ENCODE results near the gene TAF10. TPM values are rescaled to one million over a fixed set of nuclear protein-coding genes. Genes with fewer than 3 reads are reported as not detected.

Gene TAF10
- total RNA-seq, 1 donor from 2014 or later: 89.4 TPM

DNA sequence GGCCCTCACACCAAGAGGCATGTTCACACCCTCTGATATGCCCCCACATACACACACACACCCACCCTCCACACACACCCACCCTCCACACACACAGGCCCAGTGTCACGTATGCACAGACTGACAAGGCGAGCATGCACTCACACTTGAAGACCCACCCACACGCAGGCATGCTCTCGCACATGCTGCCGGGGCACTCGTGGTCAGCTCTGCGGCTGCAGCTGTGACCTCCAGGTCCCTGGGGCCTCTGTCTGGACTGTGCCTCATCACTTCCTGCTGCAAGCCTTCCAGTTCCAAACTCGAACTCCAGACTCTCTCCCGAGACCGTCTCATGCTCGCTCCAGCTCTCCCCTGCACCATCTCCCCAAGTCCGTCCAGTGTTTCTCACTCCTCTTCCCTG, 34.1 kb upstream of the TAF10 start:
- intact Hi-C loops (cut with micrococcal nuclease): no loop called here
- peak; percentile 85 for ATAC-seq
- peak; percentile 89 for DNase-seq

DNA sequence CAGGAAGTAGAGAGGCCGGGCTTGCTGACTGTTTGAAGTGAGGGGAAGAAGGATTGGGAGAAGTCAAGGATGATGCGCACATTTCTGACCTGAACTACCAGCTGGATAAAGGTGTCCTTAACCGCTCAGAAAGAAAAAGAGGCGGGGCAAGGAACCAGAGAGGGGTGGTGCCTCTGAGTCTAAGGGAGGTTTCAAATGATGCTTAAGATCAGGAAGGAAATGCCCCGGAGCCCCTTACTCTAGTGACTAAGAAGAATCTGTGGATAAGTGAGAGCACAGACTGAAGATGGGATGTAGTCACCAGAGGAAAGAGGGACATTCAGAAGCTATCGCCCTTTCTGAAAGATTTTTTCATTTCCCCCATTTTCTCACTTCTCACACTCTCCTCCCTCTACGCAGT, 30.9 kb upstream of the TAF10 start:
- intact Hi-C loops (cut with micrococcal nuclease): no loop called here
- DNase-seq: no peak
- ATAC-seq: no peak

DNA sequence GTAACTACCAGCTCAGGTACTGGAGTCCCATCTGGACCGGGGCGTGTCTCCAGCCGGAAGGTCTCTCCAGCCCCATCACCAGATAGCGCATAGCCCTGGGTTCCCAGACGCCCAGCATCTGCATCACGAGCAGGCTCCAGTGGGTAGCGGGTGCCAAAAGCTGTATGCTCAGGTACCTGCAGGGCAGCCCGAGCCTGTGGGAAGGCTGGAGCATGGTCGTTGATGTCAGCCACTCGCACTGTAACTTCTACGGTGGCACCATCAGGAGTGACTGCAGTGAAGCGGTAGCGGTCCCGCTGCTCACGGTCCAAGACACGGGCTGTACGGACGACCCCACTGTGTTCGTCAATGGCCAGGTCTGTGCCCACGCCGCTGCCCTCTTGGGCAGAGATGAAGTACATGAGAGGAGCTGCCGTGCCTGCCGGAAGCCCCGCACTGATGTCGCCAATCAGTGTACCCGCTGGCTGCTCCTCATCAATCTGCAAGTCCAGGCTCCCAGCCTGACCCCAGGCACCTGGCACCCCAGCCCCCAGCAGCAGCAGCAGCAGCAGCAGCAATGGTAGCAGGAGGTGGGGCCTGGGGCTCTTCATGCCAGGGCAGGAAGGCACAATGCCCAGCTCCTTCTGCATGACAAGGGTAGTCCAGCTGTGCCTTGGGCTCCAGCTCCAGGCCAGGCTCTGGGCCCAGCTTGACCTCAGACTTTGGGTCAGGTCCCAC, 29.1 kb upstream of the TAF10 start:
- intact Hi-C loops (cut with micrococcal nuclease): no loop called here
- peak; percentile 37 for DNase-seq
- no peak for ATAC-seq

DNA sequence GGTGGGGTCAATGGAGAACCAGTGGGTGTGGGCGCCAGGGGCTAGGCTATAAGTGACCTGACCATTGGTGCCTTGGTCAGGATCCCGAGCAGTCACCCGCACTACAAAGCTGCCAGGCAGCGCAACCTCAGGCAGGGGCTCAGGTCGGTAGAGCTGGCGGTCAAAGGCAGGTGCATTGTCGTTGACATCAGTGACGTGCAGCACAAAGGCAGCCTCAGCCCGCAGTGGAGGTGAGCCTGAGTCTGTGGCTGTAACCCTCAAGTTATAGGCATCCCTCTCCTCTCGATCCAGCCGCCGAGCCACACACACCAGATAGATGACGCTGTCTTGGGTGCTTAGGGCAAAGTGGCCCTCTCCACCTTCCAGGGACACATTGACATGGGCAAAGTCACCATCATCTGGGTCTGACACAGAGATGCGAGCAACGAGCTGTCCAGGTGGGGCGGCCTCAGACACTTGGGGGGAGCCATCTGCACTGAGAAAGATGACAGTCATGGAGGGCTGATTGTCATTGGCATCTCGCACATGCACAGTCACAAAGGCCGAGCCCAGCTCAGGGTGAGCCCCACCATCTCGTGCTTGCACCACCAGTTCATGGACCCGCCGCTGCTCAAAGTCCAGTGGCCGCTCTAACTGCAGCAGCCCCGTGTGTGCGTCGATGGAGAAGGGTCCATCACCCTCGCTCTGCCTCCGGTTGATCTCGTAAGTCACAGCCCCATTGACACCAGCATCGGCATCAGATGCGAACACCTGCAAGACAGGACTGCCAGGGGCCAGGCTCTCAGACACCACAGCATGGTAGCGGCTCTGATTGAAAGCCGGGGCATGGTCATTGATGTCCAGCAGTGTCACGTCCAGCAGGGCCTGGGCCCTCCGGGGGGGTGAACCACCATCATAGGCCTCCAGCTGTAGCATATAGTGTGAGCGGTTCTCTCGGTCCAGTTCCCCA, 28.3 kb upstream of the TAF10 start:
- DNase-seq: peak; percentile 31
- intact Hi-C loops (cut with micrococcal nuclease): no loop called here
- no peak for ATAC-seq

DNA sequence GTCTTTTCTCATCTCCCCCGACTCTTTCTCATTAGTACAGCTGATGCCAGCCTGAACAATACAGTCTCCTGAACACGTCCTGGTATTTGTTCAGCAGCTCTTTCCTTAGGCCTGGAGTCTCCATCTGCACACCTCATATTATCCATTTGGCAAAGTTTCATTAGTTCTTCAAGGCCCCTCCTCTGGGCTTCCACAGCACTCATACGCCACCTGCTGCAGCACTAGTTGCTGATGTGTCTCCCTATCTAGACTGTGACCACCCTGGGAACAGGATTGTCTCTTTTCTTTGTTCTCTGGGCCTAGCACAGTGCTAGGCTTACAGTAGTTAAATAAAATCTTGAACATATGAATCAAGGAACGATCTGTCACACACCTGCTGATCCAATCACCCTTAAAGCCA, 26.4 kb upstream of the TAF10 start:
- intact Hi-C loops (cut with micrococcal nuclease): no loop called here
- DNase-seq: no peak
- ATAC-seq: no peak

DNA sequence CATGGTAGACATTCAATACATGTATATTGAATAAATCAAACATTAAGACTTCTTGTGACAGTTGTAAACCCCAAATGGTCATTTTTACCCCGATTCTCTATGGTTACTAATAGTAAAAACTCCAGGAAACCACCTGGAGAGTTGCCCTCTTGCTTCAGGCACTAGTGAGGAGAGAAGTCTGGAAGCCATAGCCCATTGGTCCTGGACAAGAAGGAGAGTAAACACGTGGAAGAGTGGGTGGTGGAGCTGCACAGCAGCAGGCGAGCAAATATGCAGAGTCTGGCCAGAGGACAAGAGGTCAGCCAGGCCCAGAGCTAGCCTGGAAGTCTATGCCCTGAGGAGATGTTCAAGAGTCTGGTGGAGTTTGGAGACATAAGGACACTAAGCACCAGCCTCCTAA, 25.9 kb upstream of the TAF10 start:
- DNase-seq (peak; percentile 58), ATAC-seq (peak; percentile 74)
- intact Hi-C loops (cut with micrococcal nuclease): no loop called here

DNA sequence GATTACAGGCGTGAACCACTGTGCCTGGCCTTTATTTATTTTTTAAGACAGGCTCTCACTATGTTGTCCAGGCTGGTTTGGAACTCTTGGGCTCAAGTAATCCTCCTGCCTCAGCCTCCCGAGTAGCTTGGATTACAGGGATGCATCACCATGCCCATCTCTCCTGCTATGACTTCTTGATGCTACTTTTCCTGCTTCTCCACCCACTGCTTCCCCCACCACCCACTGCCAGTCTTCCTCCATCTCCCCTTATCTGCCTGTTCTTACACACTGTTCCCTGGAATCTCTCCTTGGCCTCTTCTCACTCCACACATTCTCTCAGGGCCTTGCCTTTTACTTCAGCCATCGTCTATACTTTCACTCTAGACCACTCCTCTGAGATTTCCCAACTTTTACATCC, 24.5 kb upstream of the TAF10 start:
- intact Hi-C loops (cut with micrococcal nuclease): no loop called here
- DNase-seq: no peak
- no peak for ATAC-seq

DNA sequence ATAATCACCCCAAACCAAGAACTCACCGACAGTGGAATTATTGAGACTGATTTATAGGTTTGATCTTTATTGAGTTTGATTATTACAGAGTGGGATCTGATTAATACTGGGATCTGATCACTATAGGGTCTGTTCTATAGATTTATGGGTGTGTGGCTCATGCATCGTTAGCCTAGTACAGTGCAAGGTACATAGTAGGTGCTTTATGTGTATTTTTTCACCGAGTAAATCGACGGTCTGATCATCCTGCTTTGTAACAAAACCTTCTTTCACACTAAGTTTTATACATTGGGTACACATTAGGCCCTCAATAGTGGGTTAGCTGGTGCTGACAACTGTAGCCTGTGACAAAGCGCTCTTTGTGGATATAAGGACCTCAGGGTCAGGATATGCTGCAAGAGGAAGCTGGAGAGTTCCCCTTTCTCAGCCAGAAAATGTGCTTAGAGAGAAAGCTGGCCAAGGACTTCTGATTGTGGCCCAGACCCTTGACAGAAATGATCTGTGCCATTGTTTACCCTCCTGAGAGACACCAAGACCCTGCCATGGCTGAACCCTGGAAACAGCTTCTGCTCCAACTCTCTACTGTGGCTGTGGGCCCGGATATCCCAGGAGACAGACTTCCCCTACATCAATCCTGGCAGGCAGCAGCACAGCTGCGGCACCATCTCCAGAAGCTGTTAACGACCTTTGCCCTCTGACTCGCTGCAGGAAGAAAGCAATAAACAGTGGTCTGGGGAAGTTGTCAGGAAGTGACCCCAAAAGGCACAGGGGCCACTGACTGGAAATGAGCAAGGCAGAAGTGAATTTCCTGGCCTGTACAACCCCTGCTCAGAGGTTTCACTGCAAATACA, 23.3 kb upstream of the TAF10 start:
- DNase-seq (peak; percentile 76), ATAC-seq (peak; percentile 70)
- intact Hi-C loops (cut with micrococcal nuclease): no loop called here

DNA sequence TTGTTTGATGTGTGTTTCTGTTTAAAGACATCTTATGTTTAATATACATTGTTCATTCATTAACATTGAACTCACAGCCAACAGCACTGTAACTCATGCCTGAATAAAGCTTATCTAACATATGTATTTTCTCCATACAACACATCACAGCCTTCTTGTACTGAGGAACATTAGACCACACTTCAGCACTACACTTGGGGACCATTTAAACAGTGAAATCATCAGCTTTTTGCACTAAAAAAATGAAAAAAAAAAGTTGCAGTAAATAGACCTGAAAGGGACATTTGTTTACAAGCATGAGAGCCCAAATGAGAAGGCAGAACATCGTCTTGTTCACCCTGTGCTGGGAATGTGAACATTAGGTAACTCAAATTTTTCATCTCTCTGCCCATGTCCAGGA, 22.5 kb upstream of the TAF10 start:
- DNase-seq (no peak), ATAC-seq (no peak)
- intact Hi-C loops (cut with micrococcal nuclease): no loop called here

DNA sequence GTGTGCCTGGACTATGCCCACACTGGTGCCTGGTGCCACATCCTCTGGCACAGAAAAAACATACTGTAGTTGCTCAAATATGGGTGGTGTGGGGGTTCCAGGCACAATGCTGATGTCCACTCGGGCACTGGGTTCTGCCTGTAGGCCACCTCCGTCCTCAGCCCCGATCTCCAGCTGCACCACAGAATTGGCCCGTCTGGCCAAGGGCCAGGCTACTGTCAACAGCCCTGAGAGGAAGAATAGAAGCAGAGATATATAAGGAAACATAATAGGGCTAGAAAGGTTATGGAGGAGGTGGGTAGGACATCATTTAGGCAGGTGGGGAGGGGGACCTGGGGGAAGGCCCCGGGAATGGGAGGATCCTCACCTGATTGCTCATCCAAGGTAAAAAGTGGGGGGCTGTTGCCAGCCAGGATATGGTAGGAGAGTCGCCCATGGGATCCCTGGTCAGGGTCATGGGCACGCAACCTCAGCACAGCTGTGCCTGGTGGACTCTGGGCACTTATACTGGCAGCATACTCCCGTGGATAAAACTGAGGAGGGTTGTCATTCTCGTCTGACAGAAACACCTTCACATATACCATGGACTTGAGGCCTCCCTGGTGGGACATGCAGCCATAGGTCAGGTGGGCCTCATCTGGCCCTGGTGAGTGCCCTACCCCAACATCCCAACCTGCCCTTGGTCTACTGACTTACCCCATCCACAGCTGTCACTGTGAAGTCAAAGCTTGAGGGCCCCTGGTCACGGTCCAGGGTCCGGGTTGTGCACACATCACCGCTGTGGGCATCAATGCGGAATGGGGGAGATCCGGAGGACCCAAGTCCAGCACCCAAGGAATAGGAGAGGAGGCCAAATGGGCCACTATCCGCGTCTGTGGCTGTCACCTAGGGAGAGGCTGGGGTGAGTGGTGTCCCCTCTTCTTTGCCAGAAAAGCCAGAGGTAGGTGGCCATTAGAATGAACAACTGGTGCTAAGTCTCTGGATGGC, 21.7 kb upstream of the TAF10 start:
- intact Hi-C loops (cut with micrococcal nuclease): no loop called here
- DNase-seq (peak; percentile 86), ATAC-seq (peak; percentile 59)

DNA sequence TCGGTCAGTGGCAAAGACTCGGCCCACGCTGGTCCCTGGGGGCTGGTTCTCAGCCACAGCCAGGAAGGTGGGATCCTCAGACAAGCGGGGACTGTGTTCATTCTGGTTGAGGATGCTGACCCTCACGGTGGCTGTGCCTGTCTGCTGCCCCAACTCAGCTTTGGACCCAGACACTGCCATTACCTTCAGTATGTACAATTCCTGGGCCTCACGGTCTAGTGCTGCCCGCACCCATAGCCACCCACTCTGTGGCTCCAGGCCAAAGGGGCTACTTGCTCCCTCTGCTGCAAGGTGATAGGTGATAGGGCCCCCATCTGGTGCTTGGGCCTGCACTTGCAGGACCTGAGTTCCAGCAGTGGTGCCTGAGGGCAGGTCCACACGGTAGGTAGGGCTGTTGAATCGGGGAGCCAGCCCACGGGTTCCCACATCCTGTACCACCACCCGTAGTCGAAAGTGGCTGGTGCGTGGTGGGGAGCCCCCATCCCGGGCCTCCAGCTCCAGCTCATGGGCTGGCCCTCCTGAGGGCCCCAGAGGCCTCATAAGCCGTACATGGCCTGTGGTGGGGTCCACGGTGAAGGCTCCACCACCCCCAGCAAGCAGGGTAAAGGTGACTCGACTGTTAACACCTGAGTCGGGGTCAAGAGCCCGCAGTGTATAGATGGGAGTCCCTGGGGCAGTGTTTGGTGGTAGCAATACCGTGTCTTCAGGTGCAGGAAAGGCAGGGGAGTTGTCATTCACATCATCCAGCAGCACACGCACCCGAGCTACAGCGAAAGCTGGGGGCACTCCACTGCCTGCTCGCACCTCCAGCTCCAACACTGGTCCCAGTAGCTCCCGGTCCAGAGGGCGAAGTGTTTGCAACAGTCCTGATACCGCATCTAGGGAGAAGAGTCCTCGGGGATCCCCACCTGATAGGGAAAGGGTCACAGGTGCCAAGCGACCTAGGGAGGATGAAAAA, 20.4 kb upstream of the TAF10 start:
- DNase-seq (no peak), ATAC-seq (no peak)
- intact Hi-C loops (cut with micrococcal nuclease): no loop called here

DNA sequence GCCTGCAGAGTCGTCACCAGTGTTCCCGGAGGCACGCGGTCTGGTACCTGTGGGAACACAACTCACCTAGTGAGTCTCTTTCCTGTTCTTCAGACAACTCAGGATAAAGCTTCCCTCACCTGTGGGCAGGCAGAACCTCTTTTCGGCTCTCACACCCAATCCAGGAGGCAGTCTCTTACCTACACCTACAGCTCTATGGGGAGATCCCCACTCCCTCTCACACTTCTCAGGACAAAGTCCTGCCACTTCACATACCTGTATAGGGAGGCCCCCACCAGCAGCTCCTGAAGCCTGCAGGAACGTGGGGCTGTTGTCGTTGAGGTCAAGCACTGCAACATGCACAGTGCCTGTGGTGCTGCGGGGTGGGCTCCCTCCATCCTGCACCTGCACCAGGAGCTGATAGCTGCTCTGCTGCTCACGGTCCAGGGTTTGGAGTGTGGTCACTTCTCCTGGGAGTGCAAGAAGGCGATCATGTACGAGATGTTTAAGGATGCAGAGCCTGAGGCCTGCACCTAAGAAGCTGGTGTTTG, 19.4 kb upstream of the TAF10 start:
- DNase-seq (no peak), ATAC-seq (no peak)
- intact Hi-C loops (cut with micrococcal nuclease): no loop called here

DNA sequence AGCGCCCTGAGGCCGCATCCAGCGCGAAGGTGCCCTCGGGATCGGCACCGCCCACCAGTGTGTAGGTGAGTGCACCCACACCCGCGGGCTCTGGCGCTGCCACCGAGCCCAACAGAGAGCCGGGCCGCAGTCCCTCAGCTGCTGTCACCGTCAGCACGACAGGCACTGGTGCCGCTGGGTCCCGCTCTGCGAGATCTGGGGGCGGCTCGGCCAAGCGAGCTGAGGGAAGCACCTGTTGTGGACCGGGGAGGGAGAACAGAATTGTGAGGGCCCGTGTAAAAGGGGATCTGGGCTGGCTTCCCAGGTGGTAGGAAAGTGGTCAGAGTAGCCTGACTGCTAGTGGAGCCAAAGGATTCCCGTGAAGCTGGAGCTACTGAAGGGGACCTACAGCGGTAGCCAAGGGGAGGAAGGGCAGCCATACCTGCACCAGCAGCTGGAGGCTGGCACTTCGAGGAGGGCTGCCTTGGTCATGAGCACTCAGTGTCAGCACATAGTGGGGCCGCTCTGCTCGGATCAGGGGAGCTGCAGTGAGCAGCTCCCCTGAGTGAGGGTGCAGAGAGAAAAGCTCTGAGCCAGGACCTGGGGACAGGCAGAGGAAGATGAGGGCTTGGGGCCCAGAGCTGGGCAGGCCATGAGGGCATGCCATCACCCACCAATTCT, 18.7 kb upstream of the TAF10 start:
- ATAC-seq (no peak), DNase-seq (no peak)
- intact Hi-C loops (cut with micrococcal nuclease): no loop called here

DNA sequence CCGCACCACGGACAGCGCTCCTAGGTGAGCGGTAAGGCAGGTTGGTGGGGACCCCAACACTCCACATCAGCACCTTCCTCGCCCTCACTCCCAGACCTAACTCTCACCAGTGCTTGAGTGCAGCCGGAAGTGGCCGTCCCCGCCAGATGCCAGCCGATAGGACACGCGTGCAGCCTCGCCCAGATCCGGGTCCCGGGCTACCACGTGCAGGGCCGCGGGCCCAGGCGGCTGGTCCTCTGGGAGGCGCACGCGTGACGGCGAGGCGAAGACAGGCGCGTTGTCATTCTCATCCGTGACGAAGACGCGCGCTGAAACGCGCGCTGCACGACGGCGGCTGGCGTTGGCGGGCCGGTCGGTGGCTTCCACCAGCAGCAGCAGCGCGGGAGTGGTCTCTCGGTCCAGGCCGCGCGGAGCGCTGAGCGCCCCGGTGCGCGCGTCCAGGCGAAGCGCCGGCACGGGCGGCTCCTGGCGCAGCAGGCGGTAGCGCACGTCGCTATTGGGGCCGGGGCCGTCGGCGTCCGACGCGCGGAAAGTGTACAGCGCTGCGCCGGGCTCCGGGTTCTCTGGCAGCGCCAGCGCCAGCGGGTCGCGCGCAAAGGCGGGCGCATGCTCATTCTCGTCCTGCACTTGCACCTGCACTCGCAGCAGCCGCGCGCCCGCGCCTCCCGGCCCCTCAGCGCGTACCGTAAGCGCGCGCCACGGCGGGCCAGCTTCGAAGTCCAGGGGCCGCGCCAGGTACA, 18.0 kb upstream of the TAF10 start:
- ATAC-seq (no peak), DNase-seq (no peak)
- intact Hi-C loops (cut with micrococcal nuclease): no loop called here

DNA sequence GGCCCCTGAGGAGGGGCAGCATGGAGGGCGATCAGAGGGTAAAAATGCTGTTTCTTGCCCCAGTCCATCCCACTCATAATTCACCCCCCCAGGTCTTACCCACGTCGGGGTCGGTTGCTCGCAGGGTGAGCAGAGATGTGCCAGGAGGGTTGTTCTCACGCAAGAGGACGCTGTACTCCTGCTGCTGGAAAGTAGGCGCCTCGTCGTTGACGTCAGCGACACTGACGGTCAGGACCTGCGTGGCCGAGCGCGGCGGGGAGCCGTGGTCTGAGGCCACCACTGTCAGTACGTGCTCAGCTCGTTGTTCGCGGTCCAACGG, 17.5 kb upstream of the TAF10 start:
- DNase-seq (no peak), ATAC-seq (no peak)
- intact Hi-C loops (cut with micrococcal nuclease): no loop called here

DNA sequence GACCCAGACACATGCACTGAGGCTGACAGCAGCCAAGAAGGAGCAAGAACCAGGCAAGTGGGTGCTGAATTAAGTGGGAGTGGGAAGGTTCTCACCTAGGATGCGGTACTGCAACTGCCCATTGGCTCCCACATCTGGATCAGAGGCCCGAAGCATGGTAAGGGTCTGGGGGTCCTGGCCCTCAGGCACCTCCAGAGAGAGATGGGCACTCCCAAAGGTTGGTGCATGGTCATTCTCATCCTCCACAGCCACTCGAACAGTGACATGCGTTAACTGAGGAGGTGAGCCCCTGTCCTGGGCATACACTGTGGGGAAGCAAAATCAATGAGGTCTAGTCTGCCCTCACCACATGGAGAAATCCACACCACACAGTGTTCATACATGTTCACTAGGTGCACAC, 16.5 kb upstream of the TAF10 start:
- intact Hi-C loops (cut with micrococcal nuclease): no loop called here
- ATAC-seq (no peak), DNase-seq (no peak)

Data from left ventricle myocardium superior (tissue), 1 donor.